ENCODE results near the gene SKP1.

GRCh38 chr5:134120386-134121138 lies 56.2 kb downstream of the SKP1 start:
- no peak for TF ChIP-seq CTCF (IDR thresholded peaks at IDR 0.05; ENCODE audit: low read depth, low read length, poor library complexity, severe bottlenecking)
- no peak for TF ChIP-seq EZH2phosphoT487 (IDR thresholded peaks at IDR 0.05; ENCODE audit: borderline replicate concordance, low read length)

All from DOHH2 (cell line).